CD4-positive, CD25-positive, alpha-beta regulatory T cell (primary cell): ENCODE measurements around the gene ZFP28. TPM values are rescaled to one million over a fixed set of nuclear protein-coding genes. Genes with fewer than 3 reads are reported as not detected.
A peak's percentile ranks its signal among the peaks of the same experiment; 100 is the strongest.

Source experiments
- ATAC-seq, 2 donors: fragments of 150-1000 bp; cut with Tn5 transposase; one replicate each; pipeline ENCODE4 v1.10.0; 2021; ENCODE audit warnings: low read depth in 2 of 2, moderate number of reproducible peaks in 2 of 2, moderate library complexity in 1 of 2
- DNase-seq, 3 donors: peaks; one replicate each; pipeline versions ENCODE4 v3.0.0 to v3.0.0-alpha.2; 2012 to 2022; ENCODE audit warnings: mixed read lengths in 1 of 3
- H3K27ac ChIP-seq: one replicate; pipeline ENCODE4 v1.7.0; 2013; ENCODE audit warnings: mild to moderate bottlenecking, low read length; ENCODE audit not compliant: insufficient read depth, poor library complexity, severe bottlenecking
- H3K27me3 ChIP-seq: one replicate; pipeline ENCODE4 v1.7.0; 2013; ENCODE audit warnings: low read length; ENCODE audit not compliant: control insufficient read depth, insufficient read depth
- H3K36me3 ChIP-seq: one replicate; pipeline ENCODE4 v1.7.0; 2013; ENCODE audit warnings: mild to moderate bottlenecking, low read length, moderate library complexity; ENCODE audit not compliant: control insufficient read depth, insufficient read depth
- H3K4me1 ChIP-seq: 2 replicates; pipeline ENCODE4 v1.7.0; 2013; ENCODE audit warnings: mild to moderate bottlenecking, low read length; ENCODE audit not compliant: insufficient read depth, control insufficient read depth, poor library complexity, severe bottlenecking
- H3K4me3 ChIP-seq: one replicate; pipeline ENCODE4 v1.7.0; 2013; ENCODE audit warnings: low read depth, mild to moderate bottlenecking, low read length, moderate library complexity
- H3K9me3 ChIP-seq, 2 experiments: 1 replicate in 1 of 2; 2 replicates in 1 of 2; pipeline ENCODE4 v1.7.0; 2013; ENCODE audit warnings: low read length in 2 of 2, mild to moderate bottlenecking in 1 of 2, moderate library complexity in 1 of 2; ENCODE audit not compliant: control insufficient read depth in 2 of 2
- H3K27ac Mint-ChIP-seq, 3 donors: one replicate each; pipeline ENCODE4 v1.8.0; 2020 to 2022; ENCODE audit warnings: mild to moderate bottlenecking in 3 of 3, mixed read lengths in 3 of 3, moderate library complexity in 2 of 3
- H3K27me3 Mint-ChIP-seq: one replicate; pipeline ENCODE4 v1.8.0; 2022; ENCODE audit warnings: mild to moderate bottlenecking, mixed read lengths
- H3K36me3 Mint-ChIP-seq: one replicate; pipeline ENCODE4 v1.8.0; 2020; ENCODE audit warnings: mixed read lengths
- H3K4me1 Mint-ChIP-seq, 4 donors: one replicate each; pipeline ENCODE4 v1.8.0; 2020 to 2022; ENCODE audit warnings: mixed read lengths in 4 of 4, mild to moderate bottlenecking in 1 of 4
- H3K4me3 Mint-ChIP-seq, 4 donors: one replicate each; pipeline ENCODE4 v1.8.0; 2020 to 2022; ENCODE audit warnings: mild to moderate bottlenecking in 4 of 4, mixed read lengths in 4 of 4, moderate library complexity in 3 of 4
- H3K9me3 Mint-ChIP-seq, 7 donors: one replicate each; pipeline ENCODE4 v1.8.0; 2020 to 2022; ENCODE audit warnings: mixed read lengths in 7 of 7, mild to moderate bottlenecking in 3 of 7, moderate library complexity in 2 of 7
- polyA plus RNA-seq, 4 donors: library from polyadenylated mRNA; unstranded; fragments of 300-500 nt; fragmentation: Illumina TruSeq; gene quantifications; one replicate each; pipeline ENCODE4 v1.2.3, GENCODE V29; 2021
- total RNA-seq: library from RNA; stranded (reverse); gene quantifications from one replicate; pipeline ENCODE4 v1.2.3, GENCODE V29; 2022

ZFP28 gene
- total and polyA plus RNA-seq, 5 donors from 2014 or later, result 1.1 to 3.3 (median 2.4) TPM

- Mint-ChIP-seq H3K27me3 (no peaks in the 10 kb centered on the region), H3K4me1 (peaks cover 0 to 7% (median 2%) of the 10 kb centered on the region in 4 donors), H3K9me3 (peaks cover 0 to 67% (median 30%) of the 10 kb centered on the region in 7 donors), H3K36me3 (peaks cover 53% of the 10 kb centered on the region), H3K27ac (no peak overlapping the region), H3K4me3 (no peak overlapping the region)
- Histone ChIP-seq H3K4me1 (peaks cover 8% of the 10 kb centered on the region), H3K9me3 (peaks cover 81 to 97% of the 10 kb centered on the region in 2 experiments), H3K36me3 (peaks cover 56% of the 10 kb centered on the region), H3K27ac (no peak overlapping the region), H3K4me3 (no peak overlapping the region), H3K27me3 (no peaks in the 10 kb centered on the region)
- DNase-seq (no peak), ATAC-seq (no peak)
Measured at GRCh38 chr19:56572589-56572988, 33.8 kb downstream of the ZFP28 start.

GRCh38 chr19:56573914-56574313, 35.2 kb downstream of the ZFP28 start:
- Mint-ChIP-seq H3K4me1 (no peaks in the 10 kb centered on the region), H3K4me3 (no peak overlapping the region), H3K27ac (no peak overlapping the region), H3K36me3 (peaks cover 53% of the 10 kb centered on the region), H3K27me3 (no peaks in the 10 kb centered on the region), H3K9me3 (peaks cover 0 to 79% (median 38%) of the 10 kb centered on the region in 7 donors)
- no peak overlapping the region for H3K4me3 ChIP-seq
- no peaks in the 10 kb centered on the region for H3K4me1 ChIP-seq
- ATAC-seq (no peak), DNase-seq (no peak)
- H3K36me3 ChIP-seq, result peaks cover 54% of the 10 kb centered on the region
- H3K27me3 ChIP-seq, result no peaks in the 10 kb centered on the region
- H3K9me3 ChIP-seq, result peaks cover 89 to 97% of the 10 kb centered on the region in 2 experiments
- H3K27ac ChIP-seq, result no peak overlapping the region

DNA sequence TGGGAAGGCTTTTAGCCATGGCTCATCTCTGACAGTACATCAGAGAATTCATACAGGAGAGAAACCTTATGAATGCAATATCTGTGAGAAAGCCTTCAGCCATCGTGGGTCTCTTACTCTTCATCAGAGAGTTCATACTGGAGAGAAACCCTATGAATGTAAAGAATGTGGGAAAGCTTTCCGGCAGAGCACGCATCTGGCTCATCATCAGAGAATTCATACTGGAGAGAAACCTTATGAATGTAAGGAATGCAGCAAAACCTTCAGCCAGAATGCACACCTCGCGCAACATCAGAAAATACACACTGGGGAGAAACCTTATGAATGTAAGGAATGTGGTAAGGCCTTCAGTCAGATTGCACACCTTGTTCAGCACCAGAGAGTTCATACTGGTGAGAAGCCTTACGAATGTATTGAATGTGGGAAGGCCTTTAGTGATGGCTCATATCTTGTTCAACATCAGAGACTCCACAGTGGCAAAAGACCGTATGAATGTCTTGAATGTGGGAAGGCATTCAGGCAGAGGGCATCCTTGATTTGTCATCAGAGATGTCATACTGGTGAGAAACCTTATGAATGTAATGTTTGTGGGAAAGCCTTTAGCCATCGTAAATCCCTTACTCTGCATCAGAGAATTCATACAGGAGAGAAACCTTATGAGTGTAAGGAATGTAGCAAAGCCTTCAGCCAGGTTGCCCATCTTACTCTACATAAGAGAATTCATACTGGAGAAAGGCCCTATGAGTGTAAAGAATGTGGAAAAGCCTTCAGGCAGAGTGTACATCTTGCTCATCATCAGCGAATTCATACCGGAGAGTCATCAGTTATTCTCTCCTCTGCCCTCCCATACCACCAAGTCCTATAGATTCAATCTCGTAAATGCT, 39.2 kb downstream of the ZFP28 start:
- Mint-ChIP-seq H3K27me3 (no peaks in the 10 kb centered on the region), H3K4me1 (no peaks in the 10 kb centered on the region), H3K36me3 (peaks cover 31% of the 10 kb centered on the region), H3K4me3 (no peak overlapping the region), H3K27ac (no peak overlapping the region), H3K9me3 (peaks cover 0 to 86% (median 40%) of the 10 kb centered on the region in 7 donors)
- DNase-seq, result no peak
- no peak overlapping the region for H3K27ac ChIP-seq
- peaks cover 25% of the 10 kb centered on the region for H3K36me3 ChIP-seq
- H3K4me3 ChIP-seq, result no peak overlapping the region
- H3K4me1 ChIP-seq, result no peaks in the 10 kb centered on the region
- ATAC-seq, result no peak
- peaks cover 96 to 100% of the 10 kb centered on the region in 2 experiments for H3K9me3 ChIP-seq
- no peaks in the 10 kb centered on the region for H3K27me3 ChIP-seq

DNA sequence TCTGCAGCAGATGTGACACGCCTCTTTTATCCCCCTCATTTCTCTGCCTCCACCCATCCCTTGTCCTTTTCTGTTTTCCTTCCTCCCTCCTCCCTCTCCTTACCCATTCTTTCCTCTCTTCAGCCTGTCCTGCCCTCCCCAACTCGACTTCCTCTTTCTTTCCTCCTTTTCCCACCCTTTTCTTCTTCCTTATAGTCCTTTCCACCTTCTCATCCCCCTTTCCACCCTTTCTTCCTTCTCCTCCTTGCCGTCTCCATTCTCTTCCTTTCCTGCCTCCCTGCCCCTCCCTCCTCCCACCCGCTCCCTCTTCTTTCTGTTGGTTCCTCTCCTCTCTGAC, 55.7 kb downstream of the ZFP28 start:
- Mint-ChIP-seq H3K4me3 (peak overlapping the region; percentile 90 to 95 (median 92)), H3K27ac (peak overlapping the region in 2 of 3 donors; percentile 20 to 65), H3K4me1 (peaks cover 0 to 27% (median 10%) of the 10 kb centered on the region in 4 donors), H3K27me3 (no peaks in the 10 kb centered on the region), H3K9me3 (peaks cover 4 to 39% (median 21%) of the 10 kb centered on the region in 7 donors), H3K36me3 (peaks cover 20% of the 10 kb centered on the region)
- Histone ChIP-seq H3K4me3 (peak overlapping the region; percentile 57), H3K27ac (no peak overlapping the region), H3K36me3 (peaks cover 16% of the 10 kb centered on the region), H3K9me3 (peaks cover 14 to 31% of the 10 kb centered on the region in 2 experiments), H3K4me1 (no peaks in the 10 kb centered on the region), H3K27me3 (no peaks in the 10 kb centered on the region)
- DNase-seq (no peak), ATAC-seq (no peak)

GRCh38 chr19:56594783-56595547, 56.2 kb downstream of the ZFP28 start, which contains the start of gene ZNF71:
Gene ZNF71, plus strand, starts transcription at chr19:56595302. Its CDS starts 6,257 bp downstream, at chr19:56601559.
- Histone ChIP-seq H3K9me3 (peaks cover 14 to 25% of the 10 kb centered on the region in 2 experiments), H3K4me1 (no peaks in the 10 kb centered on the region), H3K36me3 (peaks cover 16% of the 10 kb centered on the region), H3K4me3 (peak within 1 kb of the TSS; percentile 81), H3K27me3 (no peaks in the 10 kb centered on the region), H3K27ac (peak within 1 kb of the TSS; percentile 42)
- ATAC-seq, result peak; percentile 85 to 90
- peaks cover 20% of the 10 kb centered on the region for H3K36me3 Mint-ChIP-seq
- H3K27ac Mint-ChIP-seq, result peak within 1 kb of the TSS; percentile 52 to 94 (median 88)
- H3K9me3 Mint-ChIP-seq, result peaks cover 4 to 37% (median 21%) of the 10 kb centered on the region in 7 donors
- H3K27me3 Mint-ChIP-seq, result no peaks in the 10 kb centered on the region
- DNase-seq, result peak; percentile 74 to 88 (median 79)
- peak within 1 kb of the TSS; percentile 90 to 95 (median 92) for H3K4me3 Mint-ChIP-seq
- peaks cover 0 to 27% (median 10%) of the 10 kb centered on the region in 4 donors for H3K4me1 Mint-ChIP-seq

GRCh38 chr19:56595548-56595899, 56.8 kb downstream of the ZFP28 start:
- peaks cover 16% of the 10 kb centered on the region for H3K36me3 ChIP-seq
- peak overlapping the region; percentile 52 to 94 (median 88) for H3K27ac Mint-ChIP-seq
- peak overlapping the region; percentile 90 to 95 (median 92) for H3K4me3 Mint-ChIP-seq
- no peaks in the 10 kb centered on the region for H3K27me3 Mint-ChIP-seq
- H3K4me1 ChIP-seq, result no peaks in the 10 kb centered on the region
- peaks cover 4 to 38% (median 22%) of the 10 kb centered on the region in 7 donors for H3K9me3 Mint-ChIP-seq
- H3K36me3 Mint-ChIP-seq, result peaks cover 22% of the 10 kb centered on the region
- H3K27ac ChIP-seq, result no peak overlapping the region
- H3K4me1 Mint-ChIP-seq, result peaks cover 0 to 29% (median 10%) of the 10 kb centered on the region in 4 donors
- peak overlapping the region; percentile 81 for H3K4me3 ChIP-seq
- H3K9me3 ChIP-seq, result peaks cover 14 to 23% of the 10 kb centered on the region in 2 experiments
- peak; percentile 21 to 27 for ATAC-seq
- no peaks in the 10 kb centered on the region for H3K27me3 ChIP-seq
- DNase-seq, result no peak

DNA sequence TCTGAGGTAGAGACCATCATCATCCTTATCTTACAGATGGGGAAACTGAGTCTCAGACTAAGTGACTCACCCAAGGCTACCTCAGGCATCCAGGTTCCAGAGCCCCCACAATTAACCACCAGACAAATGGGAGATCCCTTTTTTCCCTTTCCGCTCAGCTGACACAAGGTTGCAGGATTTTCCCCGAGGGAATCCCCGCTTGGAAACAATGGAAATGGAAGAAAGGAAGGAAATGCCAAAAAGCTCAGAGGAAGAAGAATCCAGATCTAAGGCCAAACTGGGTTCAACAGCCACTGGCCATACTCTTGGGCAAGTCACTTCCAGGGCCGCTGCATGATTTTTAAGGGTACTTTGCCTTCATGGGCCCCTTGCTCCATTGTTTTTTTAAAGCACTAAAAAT, 57.9 kb downstream of the ZFP28 start:
- Mint-ChIP-seq H3K36me3 (peaks cover 32% of the 10 kb centered on the region), H3K4me1 (peaks cover 0 to 34% (median 11%) of the 10 kb centered on the region in 4 donors), H3K9me3 (peaks cover 0 to 42% (median 26%) of the 10 kb centered on the region in 7 donors), H3K27me3 (no peaks in the 10 kb centered on the region), H3K27ac (no peak overlapping the region), H3K4me3 (peak overlapping the region; percentile 48 to 95 (median 72))
- no peaks in the 10 kb centered on the region for H3K4me1 ChIP-seq
- H3K4me3 ChIP-seq, result no peak overlapping the region
- no peak for DNase-seq
- no peak for ATAC-seq
- H3K36me3 ChIP-seq, result peaks cover 24% of the 10 kb centered on the region
- H3K9me3 ChIP-seq, result peaks cover 16 to 34% of the 10 kb centered on the region in 2 experiments
- no peaks in the 10 kb centered on the region for H3K27me3 ChIP-seq
- no peak overlapping the region for H3K27ac ChIP-seq
